Neutrophil (primary cell): ENCODE measurements around the gene KRTAP5-1.
"Not testable (repeated sequence)": the region's sequence is repeated elsewhere in the genome, so short reads cannot be mapped to it uniquely, and the experiment has no call there.

Experiments
- H3K27ac ChIP-seq: fragments of 200-600 bp; sonication (generic); 2 replicates; pipeline ENCODE4 v1.5.1; 2016; ENCODE audit warnings: mild to moderate bottlenecking, moderate library complexity
- H3K27me3 ChIP-seq: fragments of 200-600 bp; sonication (generic); 2 replicates; pipeline ENCODE4 v1.6.0; 2016; ENCODE audit warnings: mild to moderate bottlenecking
- H3K36me3 ChIP-seq: fragments of 200-600 bp; sonication (generic); 2 replicates; pipeline ENCODE4 v1.5.1; 2017
- H3K4me1 ChIP-seq, 2 experiments: fragments of 200-600 bp in 1 of 2; sonication (generic) in 1 of 2; 1 replicate in 1 of 2; 2 replicates in 1 of 2; pipeline versions ENCODE4 v1.5.1 to v1.6.1; 2013 to 2016; ENCODE audit warnings: low read depth in 1 of 2, low read length in 1 of 2, mild to moderate bottlenecking in 1 of 2, moderate library complexity in 1 of 2; ENCODE audit not compliant: control insufficient read depth in 1 of 2, insufficient read depth in 1 of 2
- H3K4me3 ChIP-seq, 2 experiments: fragments of 200-600 bp in 1 of 2; sonication (generic) in 1 of 2; 1 replicate in 1 of 2; 2 replicates in 1 of 2; pipeline ENCODE4 v1.5.1; 2013 to 2016; ENCODE audit warnings: low read depth in 1 of 2, low read length in 1 of 2, mild to moderate bottlenecking in 1 of 2, moderate library complexity in 1 of 2
- H3K9me3 ChIP-seq: fragments of 200-600 bp; sonication (generic); 2 replicates; pipeline ENCODE4 v1.5.1; 2016
- TF ChIP-seq, protein P1 (sequence below): fragments of 200-600 bp; sonication (generic); IDR thresholded peaks from 2 replicates; pipeline ENCODE4 v1.5.1; 2016; ENCODE audit warnings: antibody characterized with exemption

KRTAP5-1 gene

DNA sequence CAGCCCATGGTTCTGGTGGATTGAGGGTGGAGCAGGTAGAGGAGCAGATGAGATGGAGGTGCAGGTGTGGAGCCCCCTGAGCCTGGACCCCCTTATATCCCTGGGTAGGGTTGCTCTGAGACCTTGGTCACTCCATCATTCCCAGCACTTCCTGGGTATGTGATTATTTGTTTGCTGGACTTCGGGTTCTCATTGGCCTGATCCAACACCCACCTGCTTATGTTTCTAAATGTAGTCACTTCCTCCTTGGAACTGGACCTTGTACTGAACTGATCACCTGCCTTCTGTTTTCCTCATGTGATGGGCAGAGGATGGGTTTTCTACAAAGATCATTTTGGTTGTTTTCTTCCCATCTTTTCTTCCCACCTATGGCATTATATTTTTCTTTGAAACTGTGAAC, 37.0 kb upstream of the KRTAP5-1 start, which contains the start of gene KRTAP5-4:
TSS of gene KRTAP5-4 (minus strand) at position 53 of the 400 bp plus-strand sequence. CDS start at position 8, 45 bp downstream.
- TF ChIP-seq, protein P1, sequence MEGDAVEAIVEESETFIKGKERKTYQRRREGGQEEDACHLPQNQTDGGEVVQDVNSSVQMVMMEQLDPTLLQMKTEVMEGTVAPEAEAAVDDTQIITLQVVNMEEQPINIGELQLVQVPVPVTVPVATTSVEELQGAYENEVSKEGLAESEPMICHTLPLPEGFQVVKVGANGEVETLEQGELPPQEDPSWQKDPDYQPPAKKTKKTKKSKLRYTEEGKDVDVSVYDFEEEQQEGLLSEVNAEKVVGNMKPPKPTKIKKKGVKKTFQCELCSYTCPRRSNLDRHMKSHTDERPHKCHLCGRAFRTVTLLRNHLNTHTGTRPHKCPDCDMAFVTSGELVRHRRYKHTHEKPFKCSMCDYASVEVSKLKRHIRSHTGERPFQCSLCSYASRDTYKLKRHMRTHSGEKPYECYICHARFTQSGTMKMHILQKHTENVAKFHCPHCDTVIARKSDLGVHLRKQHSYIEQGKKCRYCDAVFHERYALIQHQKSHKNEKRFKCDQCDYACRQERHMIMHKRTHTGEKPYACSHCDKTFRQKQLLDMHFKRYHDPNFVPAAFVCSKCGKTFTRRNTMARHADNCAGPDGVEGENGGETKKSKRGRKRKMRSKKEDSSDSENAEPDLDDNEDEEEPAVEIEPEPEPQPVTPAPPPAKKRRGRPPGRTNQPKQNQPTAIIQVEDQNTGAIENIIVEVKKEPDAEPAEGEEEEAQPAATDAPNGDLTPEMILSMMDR, result no peak
- peaks cover 30% of the 10 kb centered on the region for H3K27me3 ChIP-seq
- no peaks in the 10 kb centered on the region for H3K36me3 ChIP-seq
- H3K4me3 ChIP-seq, result no peak within 1 kb of the TSS
- no peaks in the 10 kb centered on the region for H3K4me1 ChIP-seq
- no peak within 1 kb of the TSS for H3K27ac ChIP-seq
- no peaks in the 10 kb centered on the region for H3K9me3 ChIP-seq

DNA sequence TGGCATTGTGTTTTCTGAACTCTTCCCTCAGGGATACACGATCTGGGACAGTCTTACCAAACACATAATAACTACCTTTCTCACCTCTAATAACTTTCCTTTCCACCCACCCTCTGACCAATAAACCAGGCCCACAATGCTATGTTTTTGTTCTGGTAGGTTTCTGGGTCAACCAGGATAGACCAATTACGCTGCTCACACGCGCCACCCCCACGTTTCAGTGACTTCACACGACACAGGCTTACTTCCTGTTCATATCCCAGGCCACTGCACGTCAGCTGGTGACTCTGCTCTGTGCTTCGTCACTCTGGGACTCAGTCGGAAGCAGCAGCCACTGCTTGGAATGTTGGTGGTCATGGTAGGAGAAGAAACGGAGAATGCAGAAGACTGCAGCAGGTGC, 34.4 kb upstream of the KRTAP5-1 start:
- H3K4me3 ChIP-seq, result no peak overlapping the region
- H3K27ac ChIP-seq, result no peak overlapping the region
- TF ChIP-seq, protein P1, result no peak
- no peaks in the 10 kb centered on the region for H3K36me3 ChIP-seq
- no peaks in the 10 kb centered on the region for H3K9me3 ChIP-seq
- peaks cover 15% of the 10 kb centered on the region for H3K27me3 ChIP-seq
- H3K4me1 ChIP-seq, result no peaks in the 10 kb centered on the region

DNA sequence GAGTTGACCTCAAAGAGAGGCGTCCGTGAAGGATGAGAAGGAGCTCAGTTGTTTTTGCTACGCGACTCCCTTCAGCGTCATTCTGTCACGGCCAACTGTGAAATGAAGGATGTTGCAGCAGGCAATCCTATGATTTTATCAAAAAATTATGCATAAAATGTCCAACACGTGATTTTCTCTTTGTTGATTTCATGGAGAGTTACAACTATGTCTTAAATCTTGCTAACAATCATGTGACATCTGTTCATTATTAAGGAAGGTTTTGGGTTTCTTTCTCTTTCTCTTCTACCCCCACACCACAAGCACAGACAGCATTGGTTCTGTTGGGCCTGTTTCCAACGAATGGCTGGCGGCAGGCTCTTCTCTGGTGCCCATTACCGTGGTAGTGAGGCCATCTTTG, 33.1 kb upstream of the KRTAP5-1 start:
- TF ChIP-seq, protein P1, result no peak
- H3K4me1 ChIP-seq, result no peaks in the 10 kb centered on the region

DNA sequence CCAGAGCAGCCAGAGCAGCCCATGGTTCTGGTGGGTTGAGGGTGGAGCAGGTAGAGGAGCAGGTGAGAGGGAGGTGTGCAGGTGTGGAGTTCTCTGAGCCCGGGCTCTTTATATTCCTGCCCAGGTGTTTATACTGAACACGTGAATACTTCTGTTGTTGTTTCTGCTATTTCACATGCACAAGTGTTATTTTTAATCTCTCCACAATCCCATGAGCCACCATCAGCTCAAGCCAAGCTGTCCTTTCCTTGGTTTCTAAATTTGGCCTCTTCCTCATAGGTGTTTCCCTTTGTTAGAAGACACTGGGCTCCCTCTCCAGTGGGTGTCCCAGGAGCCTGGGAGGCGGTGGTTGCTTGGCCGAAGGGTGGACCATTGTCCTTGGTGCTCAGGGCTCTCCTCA, 23.3 kb upstream of the KRTAP5-1 start, which contains the start of gene KRTAP5-3:
TSS of gene KRTAP5-3 (minus strand) at position 101 of the 400 bp plus-strand sequence. CDS start at position 23, 78 bp downstream.
- TF ChIP-seq, protein P1, result no peak
- no peak within 1 kb of the TSS for H3K27ac ChIP-seq
- no peak within 1 kb of the TSS for H3K4me3 ChIP-seq
- no peaks in the 10 kb centered on the region for H3K36me3 ChIP-seq
- H3K4me1 ChIP-seq, result no peaks in the 10 kb centered on the region
- H3K9me3 ChIP-seq, result no peaks in the 10 kb centered on the region
- H3K27me3 ChIP-seq, result peaks cover 51% of the 10 kb centered on the region

More for the DNA sequence above, 33.1 kb upstream of the KRTAP5-1 start:
- Histone ChIP-seq H3K27ac (no peak overlapping the region), H3K36me3 (no peaks in the 10 kb centered on the region), H3K27me3 (peaks cover 15% of the 10 kb centered on the region), H3K9me3 (no peaks in the 10 kb centered on the region), H3K4me3 (no peak overlapping the region)

DNA sequence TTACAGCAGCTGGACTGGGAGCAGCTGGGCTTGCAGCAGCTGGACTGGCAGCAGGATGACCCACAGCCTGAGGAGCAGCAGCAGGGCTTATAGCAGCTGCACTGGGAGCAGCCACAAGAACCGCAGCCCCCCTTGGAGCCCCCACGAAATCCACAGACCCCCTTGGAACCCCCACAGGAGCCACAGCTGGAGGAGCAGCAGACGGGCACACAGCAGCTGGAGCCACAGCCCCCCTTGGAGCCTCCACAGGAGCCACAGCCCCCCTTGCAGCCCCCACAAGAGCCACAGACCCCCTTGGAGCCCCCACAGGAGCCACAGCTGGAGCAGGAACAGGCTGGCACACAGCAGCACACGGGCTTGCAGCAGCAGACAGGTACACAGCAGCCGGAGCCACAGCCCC, 22.8 kb upstream of the KRTAP5-1 start:
- peaks cover 55% of the 10 kb centered on the region for H3K27me3 ChIP-seq
- H3K27ac ChIP-seq, H3K4me3 ChIP-seq, H3K4me1 ChIP-seq, H3K9me3 ChIP-seq, H3K36me3 ChIP-seq: not testable (repeated sequence)

DNA sequence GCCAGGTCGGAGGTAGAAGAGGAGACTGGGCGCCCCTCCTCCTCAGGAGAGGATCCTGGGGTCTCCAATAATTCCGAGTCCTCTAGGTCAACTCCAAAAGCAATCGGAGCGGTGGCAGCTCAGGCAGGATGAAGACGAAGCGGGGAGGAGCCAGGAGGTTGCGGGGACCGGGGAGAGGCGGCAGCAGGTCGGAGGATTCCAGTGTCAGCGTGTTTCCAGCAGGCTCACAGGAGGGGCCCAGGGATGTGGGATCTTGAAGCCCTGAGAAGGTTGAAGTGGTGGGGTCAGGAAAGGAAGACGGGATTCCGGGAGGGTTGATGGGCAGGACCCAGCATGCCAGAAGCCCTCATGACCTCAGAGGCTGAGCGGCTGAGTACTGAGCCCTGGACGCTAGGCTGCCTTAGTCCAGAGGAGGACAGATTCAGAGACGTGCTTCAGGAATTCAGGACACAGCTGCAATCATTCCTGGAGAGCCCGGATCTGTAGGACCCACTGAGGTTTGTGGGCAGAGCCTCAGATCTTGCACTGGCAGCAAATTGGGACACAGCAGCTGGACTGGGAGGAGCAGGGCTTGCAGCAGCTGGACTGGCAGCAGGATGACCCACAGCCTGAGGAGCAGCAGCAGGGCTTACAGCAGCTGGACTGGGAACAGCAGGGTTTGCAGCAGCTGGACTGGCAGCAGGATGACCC, 22.2 kb upstream of the KRTAP5-1 start:
- H3K36me3 ChIP-seq, H3K4me3 ChIP-seq, H3K9me3 ChIP-seq, H3K4me1 ChIP-seq, H3K27ac ChIP-seq: not testable (repeated sequence)
- H3K27me3 ChIP-seq, result peaks cover 61% of the 10 kb centered on the region

DNA sequence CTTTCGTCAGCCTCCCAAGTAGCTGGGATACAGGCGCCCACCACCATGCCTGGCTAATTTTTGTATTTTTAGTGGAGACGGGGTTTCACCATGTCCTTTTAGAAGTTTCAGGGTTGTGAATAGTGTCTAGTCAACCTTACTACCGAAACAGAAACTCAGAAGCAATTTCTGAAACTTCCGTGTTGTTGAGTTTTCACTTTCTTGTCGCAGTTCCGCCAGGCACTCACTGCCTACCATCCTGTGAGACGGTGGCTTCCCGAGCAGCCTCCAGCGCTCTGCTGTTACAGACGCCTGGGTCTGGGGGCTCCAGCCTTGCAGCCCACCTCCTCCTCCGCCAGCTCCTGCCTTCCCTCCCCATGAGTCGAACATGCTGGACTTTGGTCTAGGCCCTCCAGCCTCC, 20.8 kb upstream of the KRTAP5-1 start:
- not testable (repeated sequence) for H3K27ac ChIP-seq, H3K9me3 ChIP-seq, H3K36me3 ChIP-seq, H3K4me3 ChIP-seq, H3K4me1 ChIP-seq
- H3K27me3 ChIP-seq, result peaks cover 67% of the 10 kb centered on the region
